Panc1 (cell line): Measurements from ENCODE around the gene STK39. TPM values are rescaled to one million over a fixed set of nuclear protein-coding genes. Genes with fewer than 3 reads are reported as not detected.

Experiments used
- ATAC-seq: fragments of 200-7000 bp; cut with Tn5 transposase; 2 replicates; pipeline ENCODE4 v1.9.1; 2020; ENCODE audit warnings: mild to moderate bottlenecking, moderate library complexity
- BruUV-seq: library from RNA; stranded (reverse); fragments of 400-500 nt; replicated peaks from 2 replicates; lab custom pipeline; 2021; lab: Mats Ljungman, UMichigan
- CTCF ChIA-PET: fragments of 300-600 bp; sonication (Branson Sonifier 250); formaldehyde crosslinking; loops from one replicate; lab custom pipeline; 2022; ENCODE audit warnings: antibody characterized with exemption; lab: Charles Lee
- POLR2A ChIA-PET: fragments of 300-600 bp; sonication (Branson Sonifier 250); formaldehyde crosslinking; loops from one replicate; lab custom pipeline; 2022; ENCODE audit warnings: antibody characterized with exemption; lab: Charles Lee
- DNase-seq: peaks from one replicate; pipeline ENCODE4 v3.0.0-alpha.2; 2010; ENCODE audit warnings: low read depth, low spot score
- H3K27ac ChIP-seq: 2 replicates; pipeline ENCODE4 v1.5.1; 2011; ENCODE audit warnings: mild to moderate bottlenecking, low read length, inconsistent platforms
- H3K27me3 ChIP-seq: fragments of 200-500 bp; sonication (Bioruptor generic); 2 replicates; pipeline ENCODE4 v1.6.0; 2014; ENCODE audit warnings: low read length, inconsistent platforms; ENCODE audit not compliant: control insufficient read depth, insufficient read depth
- H3K36me3 ChIP-seq: fragments of 200-500 bp; sonication (Bioruptor generic); 2 replicates; pipeline ENCODE4 v1.5.1; 2014; ENCODE audit warnings: inconsistent platforms, mild to moderate bottlenecking, low read length, moderate library complexity; ENCODE audit not compliant: control insufficient read depth, insufficient read depth
- H3K4me1 ChIP-seq: 2 replicates; pipeline ENCODE4 v1.5.1; 2011; ENCODE audit warnings: inconsistent platforms, mild to moderate bottlenecking, low read length, moderate library complexity; ENCODE audit not compliant: control insufficient read depth, insufficient read depth
- H3K4me3 ChIP-seq, 2 experiments: 2 replicates each; pipeline ENCODE4 v1.5.1; 2011 to 2012; ENCODE audit warnings: low read depth in 2 of 2, low read length in 2 of 2, mild to moderate bottlenecking in 2 of 2, inconsistent platforms in 1 of 2, moderate library complexity in 1 of 2
- H3K9me3 ChIP-seq: fragments of 200-500 bp; sonication (Bioruptor generic); 2 replicates; pipeline ENCODE4 v1.5.1; 2014; ENCODE audit warnings: low read depth, mild to moderate bottlenecking, inconsistent platforms, low read length, moderate library complexity; ENCODE audit not compliant: control insufficient read depth, insufficient read depth
- CTCF ChIP-seq: fragments of 450-650 bp; IDR thresholded peaks from 2 replicates; pipeline ENCODE4 v1.5.1; 2017; ENCODE audit warnings: mild to moderate bottlenecking
- POLR2AphosphoS5 ChIP-seq: IDR thresholded peaks from 2 replicates; pipeline ENCODE4 v1.6.1; 2012; ENCODE audit warnings: mild to moderate bottlenecking, low read depth, low read length, moderate library complexity
- REST ChIP-seq, 2 experiments: IDR thresholded peaks; 2 replicates each; pipeline ENCODE4 v1.6.1; 2011 to 2012; ENCODE audit warnings: low read depth in 2 of 2, control low read depth in 1 of 2, low read length in 1 of 2, mild to moderate bottlenecking in 1 of 2, moderate library complexity in 1 of 2; ENCODE audit not compliant: insufficient read depth in 1 of 2
- SIN3A ChIP-seq: IDR thresholded peaks from 2 replicates; pipeline ENCODE4 v1.6.1; 2012; ENCODE audit warnings: low read depth, mild to moderate bottlenecking, low read length, moderate library complexity, borderline replicate concordance; ENCODE audit not compliant: insufficient read depth
- TCF7L2 ChIP-seq: IDR thresholded peaks from 2 replicates; pipeline ENCODE4 v1.6.1; 2011; ENCODE audit warnings: mild to moderate bottlenecking, low read depth, low read length, inconsistent platforms
- in situ Hi-C: cut with HindIII; loops from 2 replicates; pipeline ENCODE4 v1.10.0; 2016; ENCODE audit warnings: low sequenced_read_pairs, low pct_unique_long_range_greater_than_20kb
- intact Hi-C: fragments of 100-400 bp; cut with micrococcal nuclease; formaldehyde crosslinking; loops from one replicate; pipeline ENCODE4 v1.10.0; 2022; ENCODE audit not compliant: unreplicated experiment
- total RNA-seq: library from RNA; stranded (reverse); gene quantifications from one replicate; pipeline ENCODE4 v1.2.1, GENCODE V29; 2021; ENCODE audit not compliant: unreplicated experiment

STK39 gene
- total RNA-seq, 1 experiment from 2014 or later = 14.0 TPM

GRCh38 chr2:168255866-168256265 is 8.5 kb upstream of the STK39 start:
- no peak for TF ChIP-seq TCF7L2
- TF ChIP-seq POLR2AphosphoS5 = no peak
- no peak for TF ChIP-seq REST (IDR thresholded peaks at IDR 0.05; ENCODE audit: insufficient read depth in 1 of 2, low read depth in 2 of 2, low read length in 1 of 2)
- TF ChIP-seq CTCF = no peak
- TF ChIP-seq SIN3A = no peak
- ChIA-PET POLR2A (no interaction called here), CTCF (no interaction called here)
- no peak overlapping the region for H3K4me3 ChIP-seq
- H3K27ac ChIP-seq = no peak overlapping the region
- ATAC-seq (no peak), DNase-seq (no peak)
- no peaks in the 10 kb centered on the region for H3K27me3 ChIP-seq
- H3K9me3 ChIP-seq = no peaks in the 10 kb centered on the region; the same call in 1 of the 2 replicates
- BruUV-seq = no TSS peak
- intact Hi-C loops (no loop called here), in situ Hi-C loops (no loop called here)
- H3K4me1 ChIP-seq = no peaks in the 10 kb centered on the region
- H3K36me3 ChIP-seq = no peaks in the 10 kb centered on the region

- DNase-seq (no peak), ATAC-seq (no peak)
- Histone ChIP-seq H3K36me3 (no peaks in the 10 kb centered on the region), H3K9me3 (no peaks in the 10 kb centered on the region; the same call in 1 of the 2 replicates), H3K27ac (no peak overlapping the region), H3K4me3 (no peak overlapping the region), H3K4me1 (no peaks in the 10 kb centered on the region), H3K27me3 (no peaks in the 10 kb centered on the region)
- TF ChIP-seq POLR2AphosphoS5 (no peak), REST (IDR thresholded peaks at IDR 0.05; ENCODE audit: insufficient read depth in 1 of 2, low read depth in 2 of 2, low read length in 1 of 2) (no peak), SIN3A (no peak), CTCF (no peak), TCF7L2 (no peak)
- ChIA-PET POLR2A (no interaction called here), CTCF (no interaction called here)
- intact Hi-C loops = no loop called here
- in situ Hi-C loops = no loop called here
- BruUV-seq = no TSS peak
These were observed 7.7 kb upstream of the STK39 start for GRCh38 chr2:168255103-168255502.
